Renal cortical epithelial cell (primary cell): Measurements from ENCODE around the gene TDP1. TPM values are rescaled to one million over a fixed set of nuclear protein-coding genes. Genes with fewer than 3 reads are reported as not detected.
"Not testable (repeated sequence)": the region's sequence is repeated elsewhere in the genome, so short reads cannot be mapped to it uniquely, and the experiment has no call there.

Experiments used
- DNase-seq: peaks from one replicate; pipeline ENCODE4 v3.0.0-alpha.2; 2011; ENCODE audit warnings: low read depth
- total RNA-seq: library from RNA; depleted of rRNA; stranded (reverse); fragments of >200 nt; gene quantifications from 2 replicates; pipeline ENCODE4 v1.2.3, GENCODE V29; 2014

The TDP1 gene
- total RNA-seq, 1 donor from 2014 or later, result 36.6 TPM

GRCh38 chr14:90049390-90049789 is 93.7 kb downstream of the TDP1 start:
- DNase-seq, result no peak

- no peak for DNase-seq
Measured at GRCh38 chr14:90050271-90050670, 94.5 kb downstream of the TDP1 start.

- DNase-seq, result no peak
Measured at GRCh38 chr14:90053044-90053443, 97.3 kb downstream of the TDP1 start.

- no peak for DNase-seq
Measured at GRCh38 chr14:90054803-90055202, 99.1 kb downstream of the TDP1 start.

- no peak for DNase-seq
Measured at GRCh38 chr14:90056826-90057225, 101.1 kb downstream of the TDP1 start.

- no peak for DNase-seq
Measured at GRCh38 chr14:90058876-90059458, 103.2 kb downstream of the TDP1 start.

- no peak for DNase-seq
Measured at GRCh38 chr14:90060312-90060964, 104.7 kb downstream of the TDP1 start.

- DNase-seq, result no peak
Measured at GRCh38 chr14:90060965-90061684, 105.4 kb downstream of the TDP1 start.

GRCh38 chr14:90061685-90062126 is 106.0 kb downstream of the TDP1 start, which contains the start of gene KCNK13:
Gene KCNK13, plus strand, starts transcription at chr14:90061994. Its CDS starts 212 bp downstream, at chr14:90062206.
- no peak for DNase-seq

GRCh38 chr14:90062127-90062794 is 106.5 kb downstream of the TDP1 start:
- DNase-seq, result no peak

- no peak for DNase-seq
Measured at GRCh38 chr14:90062822-90063539, 107.3 kb downstream of the TDP1 start.

GRCh38 chr14:90072350-90072749 is 116.6 kb downstream of the TDP1 start:
- DNase-seq, result no peak

GRCh38 chr14:90079576-90079975 is 123.8 kb downstream of the TDP1 start:
- no peak for DNase-seq

GRCh38 chr14:90087433-90087832 is 131.7 kb downstream of the TDP1 start:
- DNase-seq, result peak; percentile 47

GRCh38 chr14:90088176-90088575 is 132.4 kb downstream of the TDP1 start:
- peak; percentile 56 for DNase-seq

- not testable (repeated sequence) for DNase-seq
Measured at GRCh38 chr14:90089486-90089885, 133.8 kb downstream of the TDP1 start.

- peak; percentile 80 for DNase-seq
Measured at GRCh38 chr14:90091393-90091792, 135.7 kb downstream of the TDP1 start.

- peak; percentile 57 for DNase-seq
Measured at GRCh38 chr14:90093942-90094595, 138.3 kb downstream of the TDP1 start.
